SU-DHL-6 (cell line): Measurements from ENCODE around the gene PDGFC.

Experiments
- CTCF ChIP-seq: fragments of 200-600 bp; sonication (generic); IDR thresholded peaks from one replicate; pipeline ENCODE4 v1.5.1; 2017; ENCODE audit warnings: antibody characterized with exemption, mild to moderate bottlenecking, low read length, moderate library complexity; ENCODE audit not compliant: insufficient read depth, poor library complexity, severe bottlenecking
- EZH2phosphoT487 ChIP-seq: fragments of 200-600 bp; sonication (generic), shearing (Covaris generic); conservative IDR thresholded peaks from 2 replicates; pipeline ENCODE4 v1.6.1; 2018; ENCODE audit warnings: mild to moderate bottlenecking, antibody characterized with exemption, low read length, moderate library complexity, mixed read lengths

DNA sequence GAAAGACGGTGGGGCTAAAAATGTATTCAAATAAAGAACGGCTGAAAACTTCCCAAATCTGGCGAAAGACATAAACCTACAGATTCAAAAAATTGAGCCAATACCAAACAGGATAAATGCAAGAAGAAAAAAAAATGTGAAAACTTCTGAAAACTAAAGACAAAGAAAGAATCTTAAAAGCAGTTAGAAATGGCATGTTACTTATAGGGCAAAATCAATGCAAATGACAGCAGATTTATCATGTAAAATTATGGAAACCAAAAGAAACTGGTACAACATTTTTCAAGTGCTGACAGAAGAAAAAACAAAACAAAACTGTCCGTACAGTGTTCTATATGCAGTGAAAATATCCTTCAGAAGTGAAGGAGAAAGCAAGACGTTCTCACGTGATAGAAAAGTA lies 239.0 kb downstream of the PDGFC start:
- TF ChIP-seq CTCF (no peak), EZH2phosphoT487 (no peak)
